DND-41 (cell line): ENCODE data around the gene LACC1.

Experiments used
- ATAC-seq: fragments of 200-7000 bp; cut with Tn5 transposase; 3 replicates; pipeline ENCODE4 v1.9.1; 2021; ENCODE audit warnings: low read depth; ENCODE audit not compliant: insufficient read depth
- DNase-seq: peaks from one replicate; pipeline ENCODE4 v3.0.0-alpha.2; 2020
- H2AFZ ChIP-seq: 2 replicates; pipeline ENCODE4 v1.6.0; 2012; ENCODE audit warnings: low read depth, low read length
- H3K27ac ChIP-seq: 2 replicates; pipeline ENCODE4 v1.5.1; 2012; ENCODE audit warnings: low read length, inconsistent platforms
- H3K27me3 ChIP-seq: fragments of 200-600 bp; sonication (generic); 2 replicates; pipeline ENCODE4 v1.6.0; 2012; ENCODE audit warnings: low read length, mild to moderate bottlenecking, inconsistent platforms; ENCODE audit not compliant: insufficient read depth, poor library complexity
- H3K36me3 ChIP-seq: 2 replicates; pipeline ENCODE4 v1.5.1; 2012; ENCODE audit warnings: low read length, inconsistent platforms; ENCODE audit not compliant: insufficient read depth
- H3K4me1 ChIP-seq: 2 replicates; pipeline ENCODE4 v1.5.1; 2012; ENCODE audit warnings: mild to moderate bottlenecking, low read length; ENCODE audit not compliant: insufficient read depth
- H3K4me2 ChIP-seq: 2 replicates; pipeline ENCODE4 v1.6.0; 2012; ENCODE audit warnings: mild to moderate bottlenecking, moderate library complexity, low read length, inconsistent platforms; ENCODE audit not compliant: insufficient read depth
- H3K4me3 ChIP-seq, 2 experiments: fragments of 200-600 bp in 1 of 2; shearing (Covaris generic) in 1 of 2; 2 replicates each; pipeline ENCODE4 v1.5.1; 2012 to 2016; ENCODE audit warnings: inconsistent platforms in 2 of 2, low read length in 2 of 2, mild to moderate bottlenecking in 2 of 2, low read depth in 1 of 2, moderate library complexity in 1 of 2
- H3K79me2 ChIP-seq: 2 replicates; pipeline ENCODE4 v1.6.0; 2012; ENCODE audit warnings: low read length, inconsistent platforms; ENCODE audit not compliant: insufficient read depth
- H3K9ac ChIP-seq: 2 replicates; pipeline ENCODE4 v1.6.0; 2012; ENCODE audit warnings: low read depth, mild to moderate bottlenecking, inconsistent platforms, low read length, moderate library complexity
- H3K9me3 ChIP-seq: 2 replicates; pipeline ENCODE4 v1.5.1; 2012; ENCODE audit warnings: low read length, moderate library complexity, mild to moderate bottlenecking, inconsistent platforms; ENCODE audit not compliant: insufficient read depth, severe bottlenecking
- H4K20me1 ChIP-seq: 2 replicates; pipeline ENCODE4 v1.6.0; 2012; ENCODE audit warnings: low read length; ENCODE audit not compliant: insufficient read depth
- CTCF ChIP-seq: IDR thresholded peaks from 2 replicates; pipeline ENCODE4 v1.5.1; 2012; ENCODE audit warnings: borderline replicate concordance, low read length, moderate library complexity, mild to moderate bottlenecking; ENCODE audit not compliant: poor library complexity, severe bottlenecking; ENCODE audit errors: extremely low read depth
- EZH2 ChIP-seq: IDR thresholded peaks from 3 replicates; pipeline ENCODE4 v1.6.1; 2012; ENCODE audit warnings: borderline replicate concordance, low read depth, mild to moderate bottlenecking, moderate library complexity, low read length, inconsistent platforms; ENCODE audit not compliant: severe bottlenecking

LACC1 gene

GRCh38 chr13:43872181-43872580 is 7.5 kb upstream of the LACC1 start:
- TF ChIP-seq EZH2 (no peak), CTCF (no peak)
- ATAC-seq (no peak), DNase-seq (no peak)
- Histone ChIP-seq H3K9me3 (no peaks in the 10 kb centered on the region), H3K27ac (no peak overlapping the region), H3K4me1 (no peaks in the 10 kb centered on the region), H3K79me2 (no peaks in the 10 kb centered on the region), H3K36me3 (no peaks in the 10 kb centered on the region), H2AFZ (no peak overlapping the region), H3K9ac (no peak overlapping the region), H3K4me3 (no peak overlapping the region), H3K27me3 (peaks cover 13% of the 10 kb centered on the region), H4K20me1 (no peaks in the 10 kb centered on the region), H3K4me2 (no peak overlapping the region)

DNA sequence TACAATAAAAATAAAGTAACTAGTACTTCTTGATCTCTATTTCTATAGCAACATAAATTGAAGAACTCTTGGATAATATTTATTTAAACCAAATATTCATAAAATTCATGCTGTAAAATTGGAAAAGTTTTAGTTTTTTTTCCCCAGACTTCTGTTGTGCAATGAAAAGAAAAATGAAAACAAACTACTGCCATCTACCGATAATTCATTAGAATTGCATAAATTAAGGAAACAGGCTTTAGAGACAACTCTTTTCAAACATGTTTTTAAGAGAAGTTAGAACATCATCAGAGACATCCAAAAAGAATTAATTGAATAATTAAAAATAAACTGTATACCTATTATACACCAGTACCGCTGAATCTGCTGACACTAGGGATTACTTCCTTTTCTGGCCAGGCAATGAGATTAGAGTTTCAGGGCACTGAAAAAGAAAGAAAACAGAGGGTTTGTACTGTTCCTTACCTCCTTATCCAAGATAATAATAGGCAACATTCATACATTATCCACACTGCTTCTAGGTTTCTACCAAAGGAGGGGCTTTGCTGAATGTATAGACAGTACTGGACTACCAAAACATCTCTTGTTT is 5.1 kb upstream of the LACC1 start:
- H3K27ac ChIP-seq, result no peak overlapping the region
- no peaks in the 10 kb centered on the region for H3K9me3 ChIP-seq
- no peaks in the 10 kb centered on the region for H3K79me2 ChIP-seq
- peaks cover 32% of the 10 kb centered on the region for H3K27me3 ChIP-seq
- H4K20me1 ChIP-seq, result no peaks in the 10 kb centered on the region
- H3K4me3 ChIP-seq, result no peak overlapping the region
- TF ChIP-seq CTCF, result peak; percentile 69
- TF ChIP-seq EZH2, result no peak
- no peaks in the 10 kb centered on the region for H3K36me3 ChIP-seq
- H3K4me2 ChIP-seq, result no peak overlapping the region
- no peak overlapping the region for H3K9ac ChIP-seq
- H2AFZ ChIP-seq, result no peak overlapping the region
- peaks cover 8% of the 10 kb centered on the region for H3K4me1 ChIP-seq
- ATAC-seq, result no peak
- no peak for DNase-seq

GRCh38 chr13:43876366-43876765 is 3.3 kb upstream of the LACC1 start:
- Histone ChIP-seq H2AFZ (no peak overlapping the region), H3K4me1 (peaks cover 13% of the 10 kb centered on the region), H3K79me2 (no peaks in the 10 kb centered on the region), H3K36me3 (no peaks in the 10 kb centered on the region), H3K27me3 (peaks cover 45% of the 10 kb centered on the region), H3K9me3 (no peaks in the 10 kb centered on the region), H3K4me3 (no peak overlapping the region), H4K20me1 (no peaks in the 10 kb centered on the region), H3K9ac (no peak overlapping the region), H3K27ac (no peak overlapping the region), H3K4me2 (no peak overlapping the region)
- TF ChIP-seq EZH2 (no peak), CTCF (no peak)
- DNase-seq (no peak), ATAC-seq (no peak)

- peaks cover 51% of the 10 kb centered on the region for H3K27me3 ChIP-seq
- H3K4me1 ChIP-seq, result peaks cover 13% of the 10 kb centered on the region
- H3K4me2 ChIP-seq, result no peak overlapping the region
- no peak for ATAC-seq
- H3K9me3 ChIP-seq, result no peaks in the 10 kb centered on the region
- H3K27ac ChIP-seq, result no peak overlapping the region
- no peak for TF ChIP-seq CTCF
- TF ChIP-seq EZH2, result no peak
- no peaks in the 10 kb centered on the region for H3K36me3 ChIP-seq
- no peak overlapping the region for H3K4me3 ChIP-seq
- H2AFZ ChIP-seq, result no peak overlapping the region
- H4K20me1 ChIP-seq, result no peaks in the 10 kb centered on the region
- H3K79me2 ChIP-seq, result no peaks in the 10 kb centered on the region
- H3K9ac ChIP-seq, result no peak overlapping the region
- no peak for DNase-seq
These were observed 2.4 kb upstream of the LACC1 start for GRCh38 chr13:43877326-43877725.
